ENCODE data around the gene SLC48A1. TPM values are rescaled to one million over a fixed set of nuclear protein-coding genes. Genes with fewer than 3 reads are reported as not detected.
A peak's percentile ranks its signal among the peaks of the same experiment; 100 is the strongest.

Gene SLC48A1
- total RNA-seq, 2 donors from 2014 or later: 39.0 to 52.5 TPM

- no peaks in the 10 kb centered on the region for H3K9me3 ChIP-seq
- H3K4me3 ChIP-seq: no peak overlapping the region
- DNase-seq (ENCODE audit: low spot score): no peak
- H3K27ac ChIP-seq: no peak overlapping the region
- no peaks in the 10 kb centered on the region for H3K27me3 ChIP-seq (replicated peaks; ENCODE audit: insufficient read depth)
- intact Hi-C loops (cut with DNase I): loop anchor here (5.0 kb wide), 3 partner anchors 33 to 123 kb away; no protein-coding TSS in a partner anchor
- TF ChIP-seq POLR2A (IDR thresholded peaks at IDR 0.05): no peak
- no peak for TF ChIP-seq POLR2AphosphoS5 (IDR thresholded peaks at IDR 0.05)
- no peak for TF ChIP-seq CTCF (IDR thresholded peaks at IDR 0.05)
- no peaks in the 10 kb centered on the region for H3K4me1 ChIP-seq (replicated peaks)
- H3K36me3 ChIP-seq: no peaks in the 10 kb centered on the region
- WGBS: 84% methylated on average over 8 of the region's 10 CpGs
These were observed 2.3 kb downstream of the SLC48A1 start for GRCh38 chr12:47775100-47775911.

- H3K4me1 ChIP-seq (replicated peaks): peaks cover 3% of the 10 kb centered on the region
- intact Hi-C loops (cut with DNase I): loop anchor here (5.0 kb wide), 3 partner anchors 34 to 124 kb away; no protein-coding TSS in a partner anchor
- no peaks in the 10 kb centered on the region for H3K36me3 ChIP-seq
- H3K27ac ChIP-seq: peak overlapping the region in 1 of 2 donors; percentile 39
- no peak for DNase-seq (ENCODE audit: low spot score)
- H3K27me3 ChIP-seq (replicated peaks; ENCODE audit: insufficient read depth): no peaks in the 10 kb centered on the region
- WGBS: 52% methylated on average over 5 of the region's 5 CpGs
- TF ChIP-seq POLR2A (IDR thresholded peaks at IDR 0.05) (no peak), CTCF (IDR thresholded peaks at IDR 0.05) (no peak), POLR2AphosphoS5 (IDR thresholded peaks at IDR 0.05) (no peak)
- no peaks in the 10 kb centered on the region for H3K9me3 ChIP-seq
- no peak overlapping the region for H3K4me3 ChIP-seq
These were observed 3.6 kb downstream of the SLC48A1 start for GRCh38 chr12:47776471-47777143.

- Histone ChIP-seq H3K4me1 (replicated peaks) (peaks cover 8% of the 10 kb centered on the region), H3K4me3 (no peak overlapping the region)
These were observed 4.1 kb downstream of the SLC48A1 start for GRCh38 chr12:47777151-47777550.

GRCh38 chr12:47777741-47778558, 4.9 kb downstream of the SLC48A1 start:
- Histone ChIP-seq H3K9me3 (no peaks in the 10 kb centered on the region), H3K4me1 (replicated peaks) (peaks cover 12% of the 10 kb centered on the region), H3K4me3 (no peak overlapping the region), H3K27ac (no peak overlapping the region), H3K27me3 (replicated peaks; ENCODE audit: insufficient read depth) (no peaks in the 10 kb centered on the region), H3K36me3 (no peaks in the 10 kb centered on the region)
- intact Hi-C loops (cut with DNase I): loop anchor here (2.0 to 5.0 kb wide), 4 partner anchors 36 to 126 kb away; no protein-coding TSS in a partner anchor
- 65% methylated on average over 9 of the region's 9 CpGs for WGBS
- no peak for TF ChIP-seq POLR2AphosphoS5 (IDR thresholded peaks at IDR 0.05)
- TF ChIP-seq CTCF (IDR thresholded peaks at IDR 0.05): no peak
- no peak for TF ChIP-seq POLR2A (IDR thresholded peaks at IDR 0.05)
- no peak for DNase-seq (ENCODE audit: low spot score)

More at GRCh38 chr12:47777151-47777550, 4.1 kb downstream of the SLC48A1 start:
- no peaks in the 10 kb centered on the region for H3K27me3 ChIP-seq (replicated peaks; ENCODE audit: insufficient read depth)
- DNase-seq (ENCODE audit: low spot score): no peak
- H3K9me3 ChIP-seq: no peaks in the 10 kb centered on the region
- H3K36me3 ChIP-seq: no peaks in the 10 kb centered on the region
- WGBS: 50% methylated on average over 1 of the region's 1 CpG
- TF ChIP-seq POLR2AphosphoS5 (IDR thresholded peaks at IDR 0.05) (no peak), CTCF (IDR thresholded peaks at IDR 0.05) (no peak), POLR2A (IDR thresholded peaks at IDR 0.05) (no peak)
- peak overlapping the region in 1 of 2 donors; percentile 39 for H3K27ac ChIP-seq
- intact Hi-C loops (cut with DNase I): loop anchor here (5.0 kb wide), 3 partner anchors 35 to 125 kb away; no protein-coding TSS in a partner anchor

Data from prostate gland (tissue), 2 donors.